ENCODE measurements around the gene MPIG6B. TPM values are rescaled to one million over a fixed set of nuclear protein-coding genes. Genes with fewer than 3 reads are reported as not detected.
A peak's percentile ranks its signal among the peaks of the same experiment; 100 is the strongest.

Gene MPIG6B
- total RNA-seq, 2 experiments from 2014 or later = not detected

DNA sequence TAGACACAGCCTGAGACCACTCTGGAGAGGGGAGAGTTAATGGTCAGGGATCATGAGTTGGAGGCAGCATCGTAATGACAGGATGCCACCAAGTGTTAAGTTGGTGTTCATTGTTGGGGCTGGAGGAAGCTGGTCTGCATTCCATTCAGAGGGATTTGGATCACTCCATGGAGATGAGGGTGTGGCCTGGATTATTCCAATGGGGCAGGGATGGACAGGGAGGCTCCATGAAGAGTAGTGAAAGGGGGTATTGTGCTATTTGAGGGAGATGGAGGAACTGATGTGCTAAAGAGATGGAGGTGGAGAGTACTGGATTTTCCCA, 40.4 kb downstream of the MPIG6B start:
- Histone ChIP-seq H4K20me1 (ENCODE audit: insufficient read depth, low read length) (no peaks in the 10 kb centered on the region), H3K27ac (ENCODE audit: low read depth, low read length, poor library complexity, severe bottlenecking) (no peak overlapping the region), H3K79me2 (ENCODE audit: insufficient read depth, low read depth, low read length) (no peaks in the 10 kb centered on the region), H3K9me3 (ENCODE audit: low read length) (no peaks in the 10 kb centered on the region), H3K4me1 (ENCODE audit: insufficient read depth, low read length, poor library complexity, severe bottlenecking) (no peaks in the 10 kb centered on the region), H2AFZ (ENCODE audit: low read length) (no peak overlapping the region), H3K36me3 (ENCODE audit: insufficient read depth, low read length) (peaks cover 72% of the 10 kb centered on the region), H3K9me2 (ENCODE audit: insufficient read depth, low read length) (no peaks in the 10 kb centered on the region), H3K4me2 (ENCODE audit: low read length) (no peak overlapping the region), H3K4me3 (ENCODE audit: low read depth, low read length, poor library complexity, severe bottlenecking) (no peak overlapping the region)
- no TSS peak for BruUV-seq (replicated peaks)
- ChIA-PET CTCF (ENCODE audit: unreplicated experiment) (no interaction called here), POLR2A (no interaction called here)
- intact Hi-C loops (cut with micrococcal nuclease; ENCODE audit: unreplicated experiment) = no loop called here
- DNase-seq (ENCODE audit: low spot score) = no peak
- TF ChIP-seq, protein P1, sequence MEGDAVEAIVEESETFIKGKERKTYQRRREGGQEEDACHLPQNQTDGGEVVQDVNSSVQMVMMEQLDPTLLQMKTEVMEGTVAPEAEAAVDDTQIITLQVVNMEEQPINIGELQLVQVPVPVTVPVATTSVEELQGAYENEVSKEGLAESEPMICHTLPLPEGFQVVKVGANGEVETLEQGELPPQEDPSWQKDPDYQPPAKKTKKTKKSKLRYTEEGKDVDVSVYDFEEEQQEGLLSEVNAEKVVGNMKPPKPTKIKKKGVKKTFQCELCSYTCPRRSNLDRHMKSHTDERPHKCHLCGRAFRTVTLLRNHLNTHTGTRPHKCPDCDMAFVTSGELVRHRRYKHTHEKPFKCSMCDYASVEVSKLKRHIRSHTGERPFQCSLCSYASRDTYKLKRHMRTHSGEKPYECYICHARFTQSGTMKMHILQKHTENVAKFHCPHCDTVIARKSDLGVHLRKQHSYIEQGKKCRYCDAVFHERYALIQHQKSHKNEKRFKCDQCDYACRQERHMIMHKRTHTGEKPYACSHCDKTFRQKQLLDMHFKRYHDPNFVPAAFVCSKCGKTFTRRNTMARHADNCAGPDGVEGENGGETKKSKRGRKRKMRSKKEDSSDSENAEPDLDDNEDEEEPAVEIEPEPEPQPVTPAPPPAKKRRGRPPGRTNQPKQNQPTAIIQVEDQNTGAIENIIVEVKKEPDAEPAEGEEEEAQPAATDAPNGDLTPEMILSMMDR (conservative IDR thresholded peaks at IDR 0.05; ENCODE audit: low read length) = no peak
- TF ChIP-seq EZH2phosphoT487 (IDR thresholded peaks at IDR 0.05; ENCODE audit: borderline replicate concordance, low read depth, low read length) = no peak

DNA sequence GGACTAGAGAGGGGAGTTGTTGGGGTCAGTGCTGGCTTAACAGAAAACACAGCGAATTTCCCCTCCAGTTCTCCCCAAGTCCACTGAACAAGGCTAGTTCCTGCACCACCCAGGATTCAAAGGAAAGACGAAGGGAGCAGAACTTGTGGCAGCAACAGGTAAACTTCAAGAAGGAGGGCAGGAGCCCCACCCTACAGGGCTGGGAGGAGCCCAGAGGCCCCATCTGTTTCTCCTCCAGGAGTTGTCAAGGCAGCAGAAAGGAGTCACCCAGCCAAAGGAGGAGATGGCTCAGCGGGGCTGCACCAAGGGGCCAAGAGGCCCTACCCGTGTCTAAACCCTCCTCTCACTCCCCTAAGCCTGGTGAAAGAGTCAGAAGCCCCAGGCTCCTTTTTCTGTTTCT, 41.0 kb downstream of the MPIG6B start:
- Histone ChIP-seq H3K4me1 (ENCODE audit: insufficient read depth, low read length, poor library complexity, severe bottlenecking) (no peaks in the 10 kb centered on the region), H3K27ac (ENCODE audit: low read depth, low read length, poor library complexity, severe bottlenecking) (no peak overlapping the region), H3K79me2 (ENCODE audit: insufficient read depth, low read depth, low read length) (no peaks in the 10 kb centered on the region), H3K4me3 (ENCODE audit: low read depth, low read length, poor library complexity, severe bottlenecking) (no peak overlapping the region), H3K36me3 (ENCODE audit: insufficient read depth, low read length) (peaks cover 65% of the 10 kb centered on the region), H3K4me2 (ENCODE audit: low read length) (no peak overlapping the region), H4K20me1 (ENCODE audit: insufficient read depth, low read length) (no peaks in the 10 kb centered on the region), H3K9me2 (ENCODE audit: insufficient read depth, low read length) (no peaks in the 10 kb centered on the region), H2AFZ (ENCODE audit: low read length) (no peak overlapping the region), H3K9me3 (ENCODE audit: low read length) (no peaks in the 10 kb centered on the region)
- intact Hi-C loops (cut with micrococcal nuclease; ENCODE audit: unreplicated experiment) = no loop called here
- no peak for DNase-seq (ENCODE audit: low spot score)
- CTCF ChIA-PET (ENCODE audit: unreplicated experiment) = no interaction called here
- TF ChIP-seq EZH2phosphoT487 (IDR thresholded peaks at IDR 0.05; ENCODE audit: borderline replicate concordance, low read depth, low read length) = no peak
- TF ChIP-seq, protein P1 (conservative IDR thresholded peaks at IDR 0.05; ENCODE audit: low read length) = no peak
- TSS peak; percentile 80 for BruUV-seq (replicated peaks)
- POLR2A ChIA-PET = no interaction called here

DNA sequence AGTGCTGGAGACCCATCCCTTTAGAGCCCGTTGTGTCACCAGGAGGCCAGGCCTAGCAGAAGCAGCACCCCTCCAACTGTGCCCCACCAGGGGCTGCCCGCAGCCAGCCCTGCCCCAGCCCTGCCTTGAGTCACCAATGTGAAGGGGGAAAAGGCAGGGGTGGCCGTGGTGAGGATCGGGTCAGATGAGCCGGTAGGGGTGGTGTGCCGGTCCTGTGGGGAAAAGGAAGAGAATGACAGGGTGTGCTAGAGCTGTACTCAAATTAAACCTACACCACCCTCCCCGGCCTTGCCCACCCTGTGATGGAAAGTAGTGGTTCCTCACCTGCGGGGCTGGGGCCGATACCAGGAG, 42.4 kb downstream of the MPIG6B start:
- Histone ChIP-seq H3K4me3 (ENCODE audit: low read depth, low read length, poor library complexity, severe bottlenecking) (no peak overlapping the region), H3K36me3 (ENCODE audit: insufficient read depth, low read length) (peaks cover 53% of the 10 kb centered on the region), H3K4me2 (ENCODE audit: low read length) (no peak overlapping the region), H3K9me3 (ENCODE audit: low read length) (no peaks in the 10 kb centered on the region), H3K79me2 (ENCODE audit: insufficient read depth, low read depth, low read length) (no peaks in the 10 kb centered on the region), H3K4me1 (ENCODE audit: insufficient read depth, low read length, poor library complexity, severe bottlenecking) (no peaks in the 10 kb centered on the region), H4K20me1 (ENCODE audit: insufficient read depth, low read length) (no peaks in the 10 kb centered on the region), H3K27ac (ENCODE audit: low read depth, low read length, poor library complexity, severe bottlenecking) (no peak overlapping the region), H3K9me2 (ENCODE audit: insufficient read depth, low read length) (no peaks in the 10 kb centered on the region), H2AFZ (ENCODE audit: low read length) (no peak overlapping the region)
- no peak for TF ChIP-seq EZH2phosphoT487 (IDR thresholded peaks at IDR 0.05; ENCODE audit: borderline replicate concordance, low read depth, low read length)
- TF ChIP-seq, protein P1 (conservative IDR thresholded peaks at IDR 0.05; ENCODE audit: low read length) = no peak
- ChIA-PET CTCF (ENCODE audit: unreplicated experiment) (no interaction called here), POLR2A (interaction anchor here (1.2 kb wide), 1 partner anchor 25 kb away, joined by 3 read pairs; the partner anchor contains the start of gene MSH5)
- no peak for DNase-seq (ENCODE audit: low spot score)
- no TSS peak for BruUV-seq (replicated peaks)
- intact Hi-C loops (cut with micrococcal nuclease; ENCODE audit: unreplicated experiment) = no loop called here
